ENCODE measurements around the gene ATP2A1. TPM values are rescaled to one million over a fixed set of nuclear protein-coding genes. Genes with fewer than 3 reads are reported as not detected.

Gene ATP2A1
- total and polyA plus RNA-seq, 2 of the 8 experiments (the other 6 are each of a cell fraction or from before 2014, with no cell fraction given) = 1.7 to 2.4 TPM

DNA sequence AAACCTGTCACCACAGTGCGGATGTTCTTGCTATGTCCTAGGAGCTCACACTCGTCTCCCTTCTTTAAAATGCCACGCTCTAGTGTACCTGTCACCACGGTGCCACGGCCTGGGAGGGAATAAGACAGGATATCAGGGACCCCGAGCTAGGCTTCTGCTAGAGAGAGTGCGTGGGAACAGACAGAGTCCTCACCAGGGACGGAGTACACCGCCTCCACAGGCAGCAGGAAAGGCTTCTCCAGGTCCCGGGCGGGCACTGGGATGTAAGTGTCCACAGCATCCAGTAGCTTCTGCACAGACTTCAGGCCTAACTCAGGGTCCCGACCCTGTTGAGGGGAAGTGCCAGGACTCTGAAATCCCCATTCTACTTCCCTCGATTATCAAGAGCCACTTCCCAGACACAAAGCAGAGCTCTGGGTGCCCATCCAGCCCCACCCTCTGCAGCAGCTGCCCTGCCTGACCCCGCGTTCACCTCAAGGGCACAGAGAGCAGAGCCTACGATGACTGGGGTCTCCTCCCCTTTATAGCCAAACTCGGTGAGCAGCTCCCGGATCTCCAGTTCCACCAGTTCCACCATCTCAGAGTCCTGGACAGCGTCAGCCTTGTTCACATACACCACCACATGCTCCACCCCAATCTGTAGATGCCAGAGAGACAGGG, 33.9 kb upstream of the ATP2A1 start:
- Histone ChIP-seq H3K56ac (replicated peaks; ENCODE audit: insufficient read length, low read depth, low read length) (no peak overlapping the region), H3K4ac (replicated peaks; ENCODE audit: insufficient read length, low read depth, low read length) (no peak overlapping the region), H3K4me3 (ENCODE audit: extremely low read depth in 1 of 4, insufficient read depth in 2 of 4, low read depth in 3 of 4, low read length in 4 of 4) (0 out of 8 replicates have a peak overlapping the region, but pooled peaks of 1 of the 4 experiments have one; percentile 96), H3K4me2 (ENCODE audit: insufficient read depth in 1 of 2, low read depth in 2 of 2, low read length in 2 of 2) (peak overlapping the region in 1 of 2 experiments; percentile 71; a peak in 1 of 4 replicates), H2BK15ac (ENCODE audit: low read length) (no peak overlapping the region), H3K27me3 (replicated peaks in 1 of 4; ENCODE audit: control insufficient read depth in 3 of 4, extremely low read depth in 1 of 4, insufficient read depth in 3 of 4, low read length in 3 of 4) (no peaks in the 10 kb centered on the region), H2BK5ac (ENCODE audit: low read depth, low read length) (no peak overlapping the region), H4K20me1 (replicated peaks in 1 of 2; ENCODE audit: control insufficient read depth in 1 of 2, insufficient read depth in 2 of 2, low read length in 2 of 2) (peaks cover 2 to 14% of the 10 kb centered on the region in 2 experiments), H3K23ac (ENCODE audit: insufficient read length) (no peak overlapping the region), H2BK120ac (replicated peaks; ENCODE audit: low read depth, low read length) (no peak overlapping the region), H3K4me1 (replicated peaks in 1 of 4; ENCODE audit: control insufficient read depth in 3 of 4, insufficient read depth in 4 of 4, low read length in 3 of 4) (peaks cover 0 to 7% (median 3%) of the 10 kb centered on the region in 4 experiments; a peak in 5 of 7 replicates), H2BK20ac (ENCODE audit: low read length) (no peak overlapping the region), H3K79me2 (ENCODE audit: control insufficient read depth in 1 of 2, insufficient read depth in 2 of 2, low read length in 2 of 2) (peaks cover 0 to 20% of the 10 kb centered on the region in 2 experiments; a peak in 3 of 4 replicates), H4K8ac (ENCODE audit: extremely low read depth, insufficient read depth, low read length) (peak overlapping the region; percentile 48; the same call in 1 of the 2 replicates), H3K36me3 (ENCODE audit: control insufficient read depth in 2 of 4, insufficient read depth in 4 of 4, low read length in 3 of 4) (peaks cover 17 to 32% (median 28%) of the 10 kb centered on the region in 4 experiments), H2BK12ac (ENCODE audit: low read depth, low read length) (no peak overlapping the region), H3K18ac (ENCODE audit: extremely low read depth, low read length) (no peak overlapping the region), H4K91ac (replicated peaks; ENCODE audit: insufficient read length, low read length) (no peak overlapping the region), H4K5ac (ENCODE audit: insufficient read length, low read depth, low read length) (no peak overlapping the region), H2AFZ (ENCODE audit: low read length) (no peak overlapping the region), H3K23me2 (ENCODE audit: low read depth, low read length) (peaks cover 14% of the 10 kb centered on the region), H3K79me1 (ENCODE audit: low read depth, low read length) (0 out of 2 replicates have a peak, but pooled peaks cover 2% of the 10 kb centered on the region), H3K14ac (ENCODE audit: insufficient read length) (no peak overlapping the region), H3K9me3 (ENCODE audit: insufficient read depth in 2 of 2, low read depth in 1 of 2, low read length in 1 of 2) (no peaks in the 10 kb centered on the region), H3K9ac (replicated peaks in 1 of 4; ENCODE audit: extremely low read depth in 1 of 4, low read depth in 3 of 4, low read length in 3 of 4) (no peak overlapping the region), H3K27ac (ENCODE audit: low read depth, low read length) (no peak overlapping the region), H2AK5ac (ENCODE audit: low read depth, low read length) (no peak overlapping the region)
- ChIA-PET POLR2A (ENCODE audit: partially characterized antibody) (interaction anchor here (0.9 to 23.4 kb wide), 5 partner anchors 12 to 101 kb away, joined by 3 to 756 read pairs (median 159); partner anchors contain the start of genes ATP2A1, ATXN2L and SH2B1), CTCF (ENCODE audit: partially characterized antibody) (interaction anchor here (1.1 to 4.8 kb wide), 4 partner anchors 8 to 101 kb away, joined by 5 to 34 read pairs (median 17); partner anchors contain the start of gene SH2B1)
- TF ChIP-seq POLR2A (IDR thresholded peaks at IDR 0.05; ENCODE audit: control extremely low read depth in 1 of 2, low read depth in 2 of 2, low read length in 2 of 2) = 0 out of 3 replicates have a peak, but pooled peaks of 1 of the 2 experiments have one; percentile 23
- TF ChIP-seq POLR2AphosphoS5 (IDR thresholded peaks at IDR 0.05; ENCODE audit: low read depth, low read length) = no peak
- TF ChIP-seq EGR1 (IDR thresholded peaks at IDR 0.05; ENCODE audit: borderline replicate concordance, low read depth, low read length) = no peak
- FAIRE-seq (no peak), DNase-seq (ENCODE audit: low read depth in 1 of 2, low spot score in 2 of 2) (no peak)
- WGBS, 2 experiments (ENCODE audit: extremely low coverage in 1 of 2, insufficient coverage in 1 of 2, insufficient read length in 1 of 2, insufficient replicate concordance in 2 of 2, low coverage in 1 of 2, low lambda C conversion rate in 2 of 2, missing lambda C conversion rate in 1 of 2) = 90% methylated on average over 16 of the region's 19 CpGs; no CpG with 5 or more reads in 1 of the 2 experiments

All from H1 (cell line).